GM08714 (cell line): ENCODE results near the gene CDR2.
"Not testable (repeated sequence)": the region's sequence is repeated elsewhere in the genome, so short reads cannot be mapped to it uniquely, and the experiment has no call there.

Source experiments
- H3K4me3 ChIP-seq: fragments of 200-500 bp; sonication (Bioruptor generic); 2 replicates; pipeline ENCODE4 v1.5.1; 2014; ENCODE audit warnings: mild to moderate bottlenecking, low read length, inconsistent platforms
- ZNF274 ChIP-seq: IDR thresholded peaks from 2 replicates; pipeline ENCODE4 v1.6.1; 2012; ENCODE audit warnings: mild to moderate bottlenecking, low read depth, low read length

Gene CDR2

GRCh38 chr16:22317001-22317530 is 57.4 kb downstream of the CDR2 start:
- no peak overlapping the region for H3K4me3 ChIP-seq
- no peak for TF ChIP-seq ZNF274

GRCh38 chr16:22316411-22316811 is 58.0 kb downstream of the CDR2 start:
- H3K4me3 ChIP-seq: no peak overlapping the region
- TF ChIP-seq ZNF274: no peak

GRCh38 chr16:22315979-22316378 is 58.4 kb downstream of the CDR2 start:
- no peak for TF ChIP-seq ZNF274

GRCh38 chr16:22314661-22315626 is 59.5 kb downstream of the CDR2 start:
- TF ChIP-seq ZNF274: no peak
- no peak overlapping the region for H3K4me3 ChIP-seq

More at GRCh38 chr16:22315979-22316378, 58.4 kb downstream of the CDR2 start:
- no peak overlapping the region for H3K4me3 ChIP-seq

- no peak for TF ChIP-seq ZNF274
- no peak overlapping the region for H3K4me3 ChIP-seq
These were observed 60.4 kb downstream of the CDR2 start for GRCh38 chr16:22313876-22314470.

GRCh38 chr16:22312897-22313781 is 61.3 kb downstream of the CDR2 start:
- TF ChIP-seq ZNF274: no peak
- H3K4me3 ChIP-seq: no peak overlapping the region

GRCh38 chr16:22311520-22311919 is 62.9 kb downstream of the CDR2 start:
- H3K4me3 ChIP-seq: no peak overlapping the region
- TF ChIP-seq ZNF274: no peak

GRCh38 chr16:22308824-22309520 is 65.4 kb downstream of the CDR2 start:
- TF ChIP-seq ZNF274: no peak
- H3K4me3 ChIP-seq: no peak overlapping the region

- no peak for TF ChIP-seq ZNF274
- no peak overlapping the region for H3K4me3 ChIP-seq
These were observed 66.6 kb downstream of the CDR2 start for GRCh38 chr16:22307838-22308237.

- no peak for TF ChIP-seq ZNF274
- no peak overlapping the region for H3K4me3 ChIP-seq
These were observed 67.6 kb downstream of the CDR2 start for GRCh38 chr16:22306788-22307187.

- TF ChIP-seq ZNF274: no peak
- no peak overlapping the region for H3K4me3 ChIP-seq
These were observed 70.0 kb downstream of the CDR2 start for GRCh38 chr16:22304411-22304810.

GRCh38 chr16:22302776-22303363 is 71.5 kb downstream of the CDR2 start:
- TF ChIP-seq ZNF274: no peak
- H3K4me3 ChIP-seq: no peak overlapping the region

GRCh38 chr16:22301423-22301822 is 73.0 kb downstream of the CDR2 start:
- not testable (repeated sequence) for H3K4me3 ChIP-seq

- TF ChIP-seq ZNF274: no peak
- no peak overlapping the region for H3K4me3 ChIP-seq
These were observed 73.9 kb downstream of the CDR2 start for GRCh38 chr16:22300427-22301071.
